ENCODE data around the gene RPUSD3. TPM values are rescaled to one million over a fixed set of nuclear protein-coding genes. Genes with fewer than 3 reads are reported as not detected.
A peak's percentile ranks its signal among the peaks of the same experiment; 100 is the strongest.
"Not testable (repeated sequence)": the region's sequence is repeated elsewhere in the genome, so short reads cannot be mapped to it uniquely, and the experiment has no call there.

RPUSD3 gene
- total RNA-seq, 2 donors from 2014 or later: 70.7 to 83.2 TPM

DNA sequence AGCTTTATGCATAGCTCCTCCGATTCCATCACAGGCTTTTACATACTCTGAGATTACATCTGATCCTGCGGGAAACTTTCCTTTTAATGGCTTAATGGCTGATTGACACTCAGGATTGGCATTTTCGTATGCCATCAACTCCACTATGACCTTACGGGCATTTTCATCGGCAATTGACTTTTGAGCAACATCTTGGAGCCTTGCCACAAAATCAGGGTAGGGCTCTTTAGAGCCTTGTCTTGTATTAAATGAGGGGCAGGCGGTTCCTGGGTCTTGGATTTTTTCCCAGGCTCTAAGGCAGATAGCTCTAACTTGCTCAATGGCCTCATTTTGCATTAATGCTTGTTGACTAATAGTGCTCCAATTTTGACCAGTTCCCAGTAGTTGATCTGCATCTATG lies 8.1 kb upstream of the RPUSD3 start:
- H3K27ac Mint-ChIP-seq; H3K36me3 Mint-ChIP-seq; H3K9me3 Mint-ChIP-seq; ATAC-seq; DNase-seq (ENCODE audit: low spot score in 2 of 2): not testable (repeated sequence)

DNA sequence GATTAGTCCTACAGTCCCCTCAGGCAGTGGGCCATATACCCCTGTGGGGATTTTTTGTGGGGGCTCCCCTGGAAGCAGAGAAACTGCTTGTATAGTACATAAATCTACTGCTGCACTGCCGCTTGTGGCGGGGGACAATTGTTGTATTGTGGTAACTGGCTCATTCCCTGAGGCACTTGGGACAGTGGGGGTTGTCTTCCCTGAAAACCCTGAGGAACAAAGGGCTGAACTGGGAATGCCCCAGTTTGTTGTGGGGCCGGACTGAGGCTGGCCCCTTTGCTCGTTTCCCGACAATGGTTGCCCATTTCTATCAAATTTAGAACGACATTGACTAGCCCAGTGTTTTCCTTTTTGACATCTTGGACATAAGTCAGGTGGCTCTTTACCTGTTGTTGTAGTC lies 7.6 kb upstream of the RPUSD3 start:
- H3K36me3 Mint-ChIP-seq; H3K9me3 Mint-ChIP-seq; H3K27ac Mint-ChIP-seq; ATAC-seq; DNase-seq (ENCODE audit: low spot score in 2 of 2): not testable (repeated sequence)

DNA sequence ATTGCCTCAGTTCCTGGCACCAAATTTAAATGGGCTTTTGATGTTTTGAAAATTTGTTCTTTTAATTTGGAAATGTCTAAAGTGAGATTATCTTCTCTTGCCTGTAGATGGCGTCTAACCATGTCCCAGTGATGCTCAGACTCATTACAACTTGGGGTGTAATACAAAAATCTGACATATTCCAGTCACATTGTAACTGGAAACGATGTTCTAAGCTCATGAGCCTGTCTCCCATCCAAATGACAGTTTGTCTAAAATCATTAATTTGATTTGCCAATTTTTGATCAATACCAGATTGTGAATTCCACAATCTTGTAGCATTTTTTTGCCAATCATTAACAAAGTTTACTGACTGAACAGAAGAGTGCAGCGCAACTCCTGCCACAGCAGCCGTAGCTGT lies 5.1 kb upstream of the RPUSD3 start:
- DNase-seq (ENCODE audit: low spot score in 2 of 2); H3K36me3 Mint-ChIP-seq; ATAC-seq; H3K9me3 Mint-ChIP-seq: not testable (repeated sequence)
- H3K27ac Mint-ChIP-seq: peak overlapping the region in 1 of 2 donors; percentile 15

DNA sequence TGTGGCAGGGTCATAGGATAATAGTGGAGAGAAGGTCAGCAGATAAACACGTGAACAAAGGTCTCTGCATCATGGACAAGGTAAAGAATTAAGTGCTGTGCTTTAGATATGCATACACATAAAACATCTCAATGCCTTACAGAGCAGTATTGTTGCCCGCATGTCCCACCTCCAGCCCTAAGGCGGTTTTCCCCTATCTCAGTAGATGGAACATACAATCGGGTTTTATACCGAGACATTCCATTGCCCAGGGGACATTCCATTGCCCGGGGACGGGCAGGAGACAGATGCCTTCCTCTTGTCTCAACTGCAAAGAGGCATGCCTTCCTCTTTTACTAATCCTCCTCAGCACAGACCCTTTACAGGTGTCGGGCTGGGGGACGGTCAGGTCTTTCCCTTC lies 4.1 kb upstream of the RPUSD3 start:
- not testable (repeated sequence) for H3K36me3 Mint-ChIP-seq; H3K9me3 Mint-ChIP-seq; ATAC-seq; DNase-seq (ENCODE audit: low spot score in 2 of 2); H3K27ac Mint-ChIP-seq

DNA sequence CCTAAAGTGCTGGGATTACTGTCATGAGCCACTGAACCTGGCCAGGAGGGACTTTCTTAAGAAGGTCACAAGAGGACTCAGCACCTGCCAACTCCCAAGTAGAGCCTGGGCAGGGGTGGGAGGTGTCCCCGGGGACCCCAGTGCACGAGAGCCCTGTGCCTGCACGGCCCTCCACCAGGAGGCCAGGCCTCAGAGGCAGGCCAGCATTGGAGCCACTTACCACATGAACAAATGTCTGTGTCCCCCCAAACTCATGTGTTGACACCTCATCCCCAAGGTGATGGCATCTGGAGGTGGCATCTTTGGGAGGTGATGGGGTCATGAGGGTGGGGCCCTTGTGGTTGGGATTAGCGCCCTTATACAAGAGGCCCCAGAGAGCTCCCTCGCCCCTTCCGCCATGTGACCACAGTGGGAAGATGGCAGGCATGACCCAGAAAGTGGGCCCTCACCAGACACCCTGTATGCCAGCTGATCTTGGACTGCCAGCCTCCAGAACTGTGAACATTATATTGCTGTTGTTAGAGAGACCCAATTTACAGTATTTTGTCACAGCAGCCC lies 3.2 kb upstream of the RPUSD3 start:
- DNase-seq (ENCODE audit: low spot score in 2 of 2) (no peak), ATAC-seq (no peak)
- no peaks in the 10 kb centered on the region for H3K9me3 Mint-ChIP-seq
- no peak overlapping the region for H3K27ac Mint-ChIP-seq
- peaks cover 12 to 14% of the 10 kb centered on the region in 2 donors for H3K36me3 Mint-ChIP-seq

DNA sequence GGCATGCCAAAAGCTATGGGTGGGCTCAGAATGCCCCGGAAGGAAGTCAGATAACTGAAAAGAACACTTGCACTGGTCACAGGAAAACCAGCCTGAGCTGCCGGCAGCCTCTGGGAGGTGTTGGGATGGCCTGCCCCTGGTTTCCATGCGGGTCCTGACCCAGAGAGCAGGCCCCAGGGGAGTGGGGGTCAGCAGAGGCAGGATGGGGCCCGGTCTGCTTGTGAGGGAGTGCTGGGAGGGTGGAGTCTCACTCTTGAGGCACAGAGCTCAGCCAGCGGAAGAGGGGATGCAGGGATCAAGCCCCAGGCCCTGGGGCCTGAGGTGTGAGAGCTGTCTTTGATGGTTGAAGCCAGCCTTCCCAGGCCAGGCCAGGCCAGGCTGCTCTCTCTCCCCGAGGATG lies 2.4 kb upstream of the RPUSD3 start:
- Mint-ChIP-seq H3K27ac (peak overlapping the region; percentile 56 to 85), H3K9me3 (no peaks in the 10 kb centered on the region), H3K36me3 (peaks cover 19 to 20% of the 10 kb centered on the region in 2 donors)
- no peak for ATAC-seq
- DNase-seq (ENCODE audit: low spot score in 2 of 2): no peak

DNA sequence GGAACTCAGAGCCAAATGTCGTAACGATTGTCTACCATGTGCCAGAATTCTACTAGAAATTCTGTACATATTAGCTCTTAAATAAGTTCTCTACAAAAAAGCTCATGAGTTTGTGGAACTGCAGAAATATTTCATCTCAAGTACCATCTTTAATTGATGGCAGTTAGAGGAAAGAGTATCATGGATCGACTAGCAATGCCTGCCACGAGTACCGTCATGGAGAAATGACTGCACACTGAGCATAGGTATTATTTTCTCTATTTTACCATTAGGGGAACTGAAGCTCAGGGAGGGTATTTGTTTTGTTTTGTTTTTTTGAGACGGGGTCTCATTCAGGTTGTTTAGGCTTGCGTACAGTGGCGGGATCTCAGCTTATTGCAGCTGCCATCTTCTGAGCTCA lies 2.8 kb downstream of the RPUSD3 start:
- H3K27ac Mint-ChIP-seq: peak overlapping the region in 1 of 2 donors; percentile 10
- ATAC-seq: no peak

DNA sequence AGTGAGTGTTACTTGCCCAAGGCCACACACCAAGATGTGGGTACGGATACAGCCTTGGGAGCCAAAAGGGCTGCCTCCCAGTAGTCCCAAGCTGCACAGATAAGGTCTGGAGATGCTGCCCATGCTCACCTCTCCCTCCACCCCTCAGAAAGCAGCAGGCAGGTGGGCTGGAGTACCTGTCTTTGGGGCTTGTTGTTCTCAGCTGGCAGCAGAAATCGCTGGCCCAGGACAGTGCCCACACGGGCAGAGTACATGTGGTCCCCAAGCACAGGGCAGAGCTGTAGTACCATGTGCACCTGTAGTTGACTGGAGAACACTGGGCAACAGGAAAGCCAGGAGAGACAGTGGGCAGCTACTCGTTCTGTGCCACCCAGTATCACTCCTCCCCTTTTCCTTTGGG lies 5.0 kb downstream of the RPUSD3 start:
- peaks cover 22 to 27% of the 10 kb centered on the region in 2 donors for H3K36me3 Mint-ChIP-seq
- H3K9me3 Mint-ChIP-seq: no peaks in the 10 kb centered on the region
- ATAC-seq (no peak), DNase-seq (ENCODE audit: low spot score in 2 of 2) (no peak)
- H3K27ac Mint-ChIP-seq: peak overlapping the region; percentile 44 to 78

More for the DNA sequence above, 2.8 kb downstream of the RPUSD3 start:
- DNase-seq (ENCODE audit: low spot score in 2 of 2): no peak
- Mint-ChIP-seq H3K9me3 (no peaks in the 10 kb centered on the region), H3K36me3 (peaks cover 24 to 28% of the 10 kb centered on the region in 2 donors)

DNA sequence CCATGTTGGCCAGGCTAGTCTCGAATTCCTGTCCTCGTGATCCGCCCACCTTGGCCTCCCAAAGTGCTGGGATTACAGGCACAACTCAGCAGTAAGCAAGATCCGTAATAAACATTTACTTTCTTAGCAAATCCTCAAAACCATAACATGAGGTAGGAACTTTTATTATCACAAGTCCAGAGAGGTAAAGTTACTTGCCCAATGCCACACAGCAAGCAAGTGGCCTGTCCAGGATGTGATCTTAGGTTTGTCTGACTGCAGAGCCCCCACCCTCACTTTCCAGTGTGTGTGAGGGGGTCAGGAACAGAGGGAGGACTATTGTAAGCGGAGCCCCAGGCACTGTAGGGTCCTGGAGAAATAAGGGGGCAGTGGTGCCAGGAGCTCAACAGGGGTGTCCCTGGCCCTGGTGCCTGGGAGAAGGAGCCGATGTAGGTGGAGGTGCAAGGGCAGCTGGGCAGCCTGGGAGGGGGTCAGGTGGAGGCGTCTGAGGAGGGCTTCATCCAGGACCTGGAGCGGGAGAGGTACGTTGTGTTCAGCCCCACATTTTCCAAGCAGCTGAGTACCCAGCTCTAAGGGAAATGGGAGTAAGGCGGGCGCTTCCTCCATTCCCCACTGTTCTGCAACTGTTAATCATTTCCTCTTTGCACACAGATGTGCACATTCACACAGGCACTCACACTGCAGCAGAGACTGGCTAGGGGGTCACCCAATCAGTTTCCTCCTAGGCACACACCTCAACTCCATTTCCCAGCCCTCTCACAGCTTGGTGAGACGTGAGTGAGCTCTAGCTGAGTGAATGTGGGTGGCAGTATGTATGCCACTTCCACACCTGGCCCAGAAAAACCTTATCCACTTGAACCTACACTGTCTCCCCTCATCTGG lies 5.9 kb downstream of the RPUSD3 start:
- ATAC-seq (no peak), DNase-seq (ENCODE audit: low spot score in 2 of 2) (no peak)
- H3K9me3 Mint-ChIP-seq: no peaks in the 10 kb centered on the region
- peaks cover 16 to 23% of the 10 kb centered on the region in 2 donors for H3K36me3 Mint-ChIP-seq
- peak overlapping the region in 1 of 2 donors; percentile 44 for H3K27ac Mint-ChIP-seq

DNA sequence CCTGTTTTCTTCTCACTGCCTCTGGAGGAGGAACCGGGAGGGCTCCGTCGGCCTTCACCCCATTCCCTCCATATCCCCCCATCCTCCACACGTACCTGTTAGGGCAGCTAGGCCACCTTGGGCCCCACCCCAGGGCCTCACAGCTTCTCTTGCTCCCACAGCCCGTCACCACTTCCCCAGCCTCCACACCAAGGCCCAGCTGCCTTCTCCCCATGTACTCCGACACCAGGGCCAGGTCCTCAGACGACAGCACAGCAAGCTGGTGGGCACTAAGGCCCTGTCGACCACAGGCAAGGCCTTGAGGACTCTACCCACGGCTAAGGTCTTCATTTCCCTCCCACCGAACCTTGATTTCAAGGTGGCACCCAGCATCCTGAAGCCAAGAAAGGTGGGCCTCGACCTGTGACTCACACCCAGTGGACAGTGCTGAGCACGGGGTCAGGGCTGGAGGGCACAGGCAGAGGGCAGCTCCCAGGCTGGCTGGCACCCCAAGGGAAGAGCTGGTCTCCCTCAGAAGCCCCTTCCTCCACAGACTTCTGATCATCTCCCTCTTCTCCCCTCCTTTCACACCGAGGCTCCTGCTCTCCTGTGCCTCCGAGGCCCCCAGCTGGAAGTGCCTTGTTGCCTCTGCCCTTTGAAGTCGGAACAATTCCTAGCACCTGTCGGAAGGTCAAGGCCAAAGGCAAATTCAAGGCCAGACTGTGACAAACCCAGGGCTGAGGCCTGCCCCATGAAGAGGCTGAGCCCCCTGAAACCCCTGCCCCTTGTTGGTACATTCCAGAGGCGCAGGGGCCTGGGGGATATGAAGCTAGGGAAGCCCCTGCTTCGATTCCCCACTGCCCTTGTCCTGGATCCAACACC lies 9.1 kb downstream of the RPUSD3 start:
- no peaks in the 10 kb centered on the region for H3K36me3 Mint-ChIP-seq
- H3K27ac Mint-ChIP-seq: peak overlapping the region; percentile 72 to 73
- ATAC-seq (no peak), DNase-seq (ENCODE audit: low spot score in 2 of 2) (no peak)
- H3K9me3 Mint-ChIP-seq: no peaks in the 10 kb centered on the region

DNA sequence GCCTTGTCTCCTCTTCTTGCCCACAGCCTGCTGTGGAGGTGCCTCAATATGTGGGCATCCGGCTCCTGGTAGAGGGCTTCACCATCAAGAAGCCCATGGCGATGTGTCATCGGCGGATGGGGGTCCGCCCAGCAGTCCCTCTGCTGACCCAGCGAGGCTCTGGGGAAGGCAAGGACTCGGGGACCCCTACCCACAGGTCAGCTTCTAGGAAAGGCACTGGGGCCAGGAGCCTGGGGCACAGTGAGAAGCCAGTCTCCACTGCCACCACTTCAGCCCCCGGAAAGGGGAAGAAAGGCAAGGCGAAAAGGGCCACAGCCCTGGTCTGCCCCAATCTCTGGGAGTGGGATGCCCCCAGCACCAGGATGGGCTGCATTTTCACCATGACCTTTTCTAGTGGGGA lies 10.7 kb downstream of the RPUSD3 start:
- DNase-seq (ENCODE audit: low spot score in 2 of 2): no peak
- Mint-ChIP-seq H3K36me3 (no peaks in the 10 kb centered on the region), H3K27ac (no peak overlapping the region), H3K9me3 (no peaks in the 10 kb centered on the region)
- no peak for ATAC-seq

DNA sequence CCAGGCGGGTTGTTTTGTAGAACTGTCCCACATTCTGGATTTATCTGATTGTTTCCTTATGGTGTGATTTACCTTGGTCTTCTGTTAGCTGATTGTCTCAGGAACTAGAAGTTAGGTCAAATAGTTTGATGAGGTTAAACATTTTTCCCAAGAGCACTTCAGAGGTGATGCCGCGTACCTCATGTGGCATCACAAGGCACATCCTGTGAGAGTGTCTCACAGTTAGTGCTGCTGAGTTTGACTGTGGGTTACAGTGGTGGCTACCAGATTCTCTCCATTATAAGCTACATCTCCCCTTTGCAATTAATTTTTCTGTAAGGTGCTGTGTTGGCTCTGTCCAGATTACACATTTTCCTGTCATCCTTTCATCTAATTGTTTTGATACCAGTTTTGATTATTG lies 12.6 kb downstream of the RPUSD3 start:
- ATAC-seq: no peak
- peak overlapping the region in 1 of 2 donors; percentile 64 for H3K27ac Mint-ChIP-seq
- H3K9me3 Mint-ChIP-seq: no peaks in the 10 kb centered on the region
- DNase-seq (ENCODE audit: low spot score in 2 of 2): no peak
- no peaks in the 10 kb centered on the region for H3K36me3 Mint-ChIP-seq

DNA sequence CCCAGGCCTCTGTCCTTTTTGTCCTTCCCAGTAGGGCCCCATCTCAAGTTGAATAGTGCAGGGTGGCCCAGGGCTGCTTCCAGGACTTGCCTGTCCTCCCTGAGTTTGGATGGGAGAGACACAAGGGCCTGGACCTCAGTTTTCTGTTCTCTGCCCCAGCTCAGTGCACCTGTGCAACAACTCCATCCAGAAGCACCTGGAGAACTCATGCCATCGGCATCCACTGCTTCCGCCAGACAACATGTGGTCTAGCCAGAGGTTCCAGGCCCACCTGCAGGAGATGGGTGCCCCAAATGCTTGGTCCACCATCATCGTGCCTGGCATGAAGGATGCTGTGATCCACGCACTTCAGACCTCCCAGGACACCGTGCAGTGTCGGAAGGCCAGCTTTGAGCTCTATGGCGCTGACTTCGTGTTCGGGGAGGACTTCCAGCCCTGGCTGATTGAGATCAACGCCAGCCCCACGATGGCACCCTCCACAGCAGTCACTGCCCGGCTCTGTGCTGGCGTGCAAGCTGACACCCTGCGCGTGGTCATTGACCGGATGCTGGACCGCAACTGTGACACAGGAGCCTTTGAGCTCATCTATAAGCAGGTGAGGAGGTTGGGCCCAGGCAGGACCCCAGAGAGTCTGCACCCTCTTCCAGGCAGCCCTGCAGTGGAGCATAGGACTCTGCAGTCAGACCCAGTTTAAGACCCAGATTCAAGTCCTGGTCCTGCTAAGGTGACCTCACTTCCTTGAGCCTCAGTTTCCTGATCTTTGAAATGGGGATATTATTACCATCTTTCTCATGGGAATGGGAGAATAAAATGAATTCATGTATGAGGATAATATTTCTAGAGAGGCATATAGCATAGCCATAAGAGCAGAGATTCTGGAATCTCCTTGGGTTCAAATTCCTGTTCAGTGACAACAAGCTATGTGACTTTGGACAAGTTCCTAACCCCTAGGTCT lies 14.7 kb downstream of the RPUSD3 start:
- Mint-ChIP-seq H3K36me3 (no peaks in the 10 kb centered on the region), H3K27ac (no peak overlapping the region), H3K9me3 (no peaks in the 10 kb centered on the region)
- DNase-seq (ENCODE audit: low spot score in 2 of 2): no peak
- peak in 1 of 2 donors; percentile 14 for ATAC-seq

DNA sequence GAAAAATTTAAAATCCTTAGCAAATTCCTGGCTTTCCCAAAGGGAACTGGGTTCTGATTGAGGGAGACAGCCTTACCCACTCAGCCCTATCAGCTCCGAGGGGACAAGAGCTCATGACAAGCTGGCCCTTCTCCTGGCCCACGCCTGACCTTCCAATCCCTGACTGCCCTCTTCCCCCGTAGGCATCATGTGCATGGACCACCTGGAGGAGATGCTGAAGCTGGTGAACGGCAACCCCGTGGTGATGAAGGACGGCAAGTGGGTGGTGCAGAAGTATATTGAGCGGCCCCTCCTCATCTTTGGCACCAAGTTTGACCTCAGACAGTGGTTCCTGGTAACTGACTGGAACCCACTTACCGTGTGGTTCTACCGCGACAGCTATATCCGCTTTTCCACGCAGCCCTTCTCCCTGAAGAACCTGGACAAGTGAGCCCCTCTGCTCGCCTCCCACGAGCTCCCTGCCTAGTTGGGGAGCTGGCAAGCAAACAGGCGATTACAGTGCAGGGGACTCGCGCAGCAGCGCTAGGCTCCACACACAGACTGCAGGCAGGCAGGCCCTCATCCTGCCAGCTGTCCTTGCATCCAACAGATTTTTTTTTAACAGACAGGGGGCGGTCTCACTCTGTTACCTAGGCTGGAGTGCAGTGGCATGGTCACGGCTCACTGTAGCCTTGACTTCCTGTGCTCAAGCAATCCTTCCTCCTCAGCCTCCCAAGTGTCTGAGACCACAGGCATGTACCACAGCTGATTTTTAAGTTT lies 16.8 kb downstream of the RPUSD3 start:
- peak; percentile 40 to 67 for ATAC-seq
- DNase-seq (ENCODE audit: low spot score in 2 of 2): peak in 1 of 2 donors; percentile 45
- H3K27ac Mint-ChIP-seq: peak overlapping the region; percentile 36 to 44
- H3K9me3 Mint-ChIP-seq: no peaks in the 10 kb centered on the region
- no peaks in the 10 kb centered on the region for H3K36me3 Mint-ChIP-seq

DNA sequence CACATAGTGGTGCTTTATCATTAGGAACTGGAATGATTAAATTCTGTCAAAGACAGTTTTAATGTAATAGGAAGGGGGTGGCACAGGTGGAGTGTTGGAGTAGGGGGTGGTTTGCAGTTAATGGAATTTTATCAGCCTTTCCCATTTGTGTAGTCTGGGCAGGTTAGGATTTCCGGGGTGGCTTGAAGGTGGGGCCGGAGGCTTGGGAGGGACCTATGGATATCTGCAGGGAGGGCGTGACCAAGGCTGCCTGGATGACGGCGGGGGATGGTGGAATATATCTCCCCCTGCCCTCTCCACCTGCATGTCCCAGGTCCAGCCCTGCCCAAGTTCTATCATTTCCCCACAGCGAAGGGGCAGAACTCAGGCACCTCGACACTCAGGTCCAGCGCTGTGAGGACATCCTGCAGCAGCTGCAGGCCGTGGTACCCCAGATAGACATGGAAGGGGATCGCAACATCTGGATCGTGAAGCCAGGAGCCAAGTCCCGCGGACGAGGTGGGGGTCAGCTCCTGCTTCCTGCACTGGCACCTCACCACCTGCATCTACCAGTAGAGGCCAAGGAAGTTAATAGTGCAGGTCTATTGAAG lies 18.3 kb downstream of the RPUSD3 start:
- no peak for ATAC-seq
- H3K36me3 Mint-ChIP-seq: peaks cover 0 to 6% of the 10 kb centered on the region in 2 donors
- H3K27ac Mint-ChIP-seq: no peak overlapping the region
- no peak for DNase-seq (ENCODE audit: low spot score in 2 of 2)
- H3K9me3 Mint-ChIP-seq: no peaks in the 10 kb centered on the region
